ENCODE measurements around the gene DSG3.
"Not testable (repeated sequence)": the region's sequence is repeated elsewhere in the genome, so short reads cannot be mapped to it uniquely, and the experiment has no call there.

The DSG3 gene

GRCh38 chr18:31491586-31491985, 44.0 kb downstream of the DSG3 start:
- no peak for DNase-seq (ENCODE audit: low read depth in 4 of 4, low spot score in 1 of 4)

- DNase-seq (ENCODE audit: low read depth in 4 of 4, low spot score in 1 of 4), result no peak
These were observed 45.1 kb downstream of the DSG3 start for GRCh38 chr18:31492671-31493070.

GRCh38 chr18:31493171-31493570, 45.6 kb downstream of the DSG3 start:
- no peak for DNase-seq (ENCODE audit: low read depth in 4 of 4, low spot score in 1 of 4)

GRCh38 chr18:31493941-31494340, 46.4 kb downstream of the DSG3 start:
- DNase-seq (ENCODE audit: low read depth in 4 of 4, low spot score in 1 of 4), result no peak

- not testable (repeated sequence) for DNase-seq (ENCODE audit: low read depth in 4 of 4, low spot score in 1 of 4)
These were observed 47.2 kb downstream of the DSG3 start for GRCh38 chr18:31494705-31495244.

GRCh38 chr18:31497404-31497835, 49.9 kb downstream of the DSG3 start:
- no peak for DNase-seq (ENCODE audit: low read depth in 4 of 4, low spot score in 1 of 4)

- DNase-seq (ENCODE audit: low read depth in 4 of 4, low spot score in 1 of 4), result peak in 1 of 4 experiments; percentile 22
These were observed 50.5 kb downstream of the DSG3 start, which contains the start of gene DSG2 for GRCh38 chr18:31497836-31498573. TSS of gene DSG2 (plus strand) at chr18:31498177. CDS start at chr18:31498252, 75 bp downstream.

- DNase-seq (ENCODE audit: low read depth in 4 of 4, low spot score in 1 of 4), result no peak
These were observed 51.3 kb downstream of the DSG3 start for GRCh38 chr18:31498574-31499524.

GRCh38 chr18:31500051-31500688, 52.6 kb downstream of the DSG3 start:
- DNase-seq (ENCODE audit: low read depth in 4 of 4, low spot score in 1 of 4), result no peak

GRCh38 chr18:31503011-31503410, 55.5 kb downstream of the DSG3 start:
- DNase-seq (ENCODE audit: low read depth in 4 of 4, low spot score in 1 of 4), result no peak

GRCh38 chr18:31504455-31505147, 57.1 kb downstream of the DSG3 start:
- DNase-seq (ENCODE audit: low read depth in 4 of 4, low spot score in 1 of 4), result no peak

GRCh38 chr18:31505156-31505555, 57.6 kb downstream of the DSG3 start:
- DNase-seq (ENCODE audit: low read depth in 4 of 4, low spot score in 1 of 4), result no peak

GRCh38 chr18:31506024-31506742, 58.6 kb downstream of the DSG3 start:
- no peak for DNase-seq (ENCODE audit: low read depth in 4 of 4, low spot score in 1 of 4)

- not testable (repeated sequence) for DNase-seq (ENCODE audit: low read depth in 4 of 4, low spot score in 1 of 4)
These were observed 59.6 kb downstream of the DSG3 start for GRCh38 chr18:31507124-31507523.

- DNase-seq (ENCODE audit: low read depth in 4 of 4, low spot score in 1 of 4), result no peak
These were observed 61.2 kb downstream of the DSG3 start for GRCh38 chr18:31508781-31509180.

- no peak for DNase-seq (ENCODE audit: low read depth in 4 of 4, low spot score in 1 of 4)
These were observed 62.0 kb downstream of the DSG3 start for GRCh38 chr18:31509571-31509970.

GRCh38 chr18:31510319-31510718, 62.8 kb downstream of the DSG3 start:
- no peak for DNase-seq (ENCODE audit: low read depth in 4 of 4, low spot score in 1 of 4)

GRCh38 chr18:31511098-31511497, 63.6 kb downstream of the DSG3 start:
- DNase-seq (ENCODE audit: low read depth in 4 of 4, low spot score in 1 of 4), result no peak

- DNase-seq (ENCODE audit: low read depth in 4 of 4, low spot score in 1 of 4), result no peak
These were observed 64.7 kb downstream of the DSG3 start for GRCh38 chr18:31512203-31512764.
